Lung (tissue), 12 donors: ENCODE results near the gene CIC. TPM values are rescaled to one million over a fixed set of nuclear protein-coding genes. Genes with fewer than 3 reads are reported as not detected.

ENCODE experiments used
- ATAC-seq: fragments of 200-7000 bp; cut with Tn5 transposase; one replicate; pipeline ENCODE4 v1.9.1; 2020; ENCODE audit warnings: moderate number of reproducible peaks; ENCODE audit not compliant: insufficient read depth, low FRiP score
- DNase-seq, 3 donors: peaks; one replicate each; pipeline ENCODE4 v3.0.0-alpha.2; 2013 to 2017
- H3K27ac ChIP-seq, 2 donors: one replicate each; pipeline ENCODE4 v1.5.1; 2013; ENCODE audit warnings: mild to moderate bottlenecking in 2 of 2, moderate library complexity in 2 of 2, control low read depth in 1 of 2, inconsistent platforms in 1 of 2, low read depth in 1 of 2, low read length in 1 of 2
- H3K27me3 ChIP-seq, 3 donors: one replicate each; pipeline ENCODE4 v1.5.1; 2013; ENCODE audit warnings: low read length in 2 of 3; ENCODE audit not compliant: control insufficient read depth in 3 of 3, insufficient read depth in 3 of 3
- H3K36me3 ChIP-seq, 4 donors: one replicate each; pipeline ENCODE4 v1.5.1; 2013; ENCODE audit warnings: low read length in 4 of 4, mild to moderate bottlenecking in 1 of 4, moderate library complexity in 1 of 4; ENCODE audit not compliant: control insufficient read depth in 4 of 4, insufficient read depth in 4 of 4
- H3K4me1 ChIP-seq, 5 donors: one replicate each; pipeline ENCODE4 v1.5.1; 2013; ENCODE audit warnings: low read length in 5 of 5, mild to moderate bottlenecking in 2 of 5, moderate library complexity in 1 of 5; ENCODE audit not compliant: control insufficient read depth in 5 of 5, insufficient read depth in 5 of 5
- H3K4me3 ChIP-seq: one replicate; pipeline ENCODE4 v1.5.1; 2013; ENCODE audit warnings: mild to moderate bottlenecking, control low read depth, moderate library complexity
- H3K9ac ChIP-seq, 2 donors: one replicate each; pipeline ENCODE4 v1.5.1; 2013; ENCODE audit warnings: low read length in 2 of 2, control low read depth in 1 of 2; ENCODE audit not compliant: insufficient read depth in 1 of 2
- H3K9me3 ChIP-seq, 4 donors: one replicate each; pipeline ENCODE4 v1.5.1; 2013; ENCODE audit warnings: low read length in 3 of 4, mild to moderate bottlenecking in 1 of 4, moderate library complexity in 1 of 4; ENCODE audit not compliant: control insufficient read depth in 4 of 4, insufficient read depth in 3 of 4
- CTCF ChIP-seq: IDR thresholded peaks from 2 replicates; pipeline ENCODE4 v1.5.1; 2012; ENCODE audit warnings: mild to moderate bottlenecking; ENCODE audit errors: control extremely low read depth, extremely low read depth
- WGBS, 2 donors: extraction: QIAGEN DNeasy Blood & Tissue Kit; methylation state at CpG; one replicate each; pipeline ENCODE4 v1.1.7; 2013; 5-methylcytosine and 5-hydroxymethylcytosine counted together
- polyA plus RNA-seq, 2 donors: library from polyadenylated mRNA; stranded (reverse); fragments of 200-250 nt; gene quantifications; one replicate each; pipeline ENCODE4 v1.2.1, GENCODE V29; 2013
- total RNA-seq, 2 donors: library from RNA; depleted of rRNA in 1 of 2; stranded (reverse); fragments of >200 nt in 1 of 2; gene quantifications; one replicate each; pipeline ENCODE4 v1.2.1, GENCODE V29; 2014 to 2021
- donor health status: control.
- donor health status: control.
- donor health status: Bipolar disorder and iron deficiency.
- donor health status: healthy.
- donor health status: DM: yes; HTN: yes; CAD: no.

The CIC gene
- total and polyA plus RNA-seq, 4 donors = 31.2 to 84.5 (median 40.6) TPM

- DNase-seq = no peak
- no peaks in the 10 kb centered on the region for H3K9me3 ChIP-seq
- H3K27me3 ChIP-seq = no peaks in the 10 kb centered on the region
- H3K9ac ChIP-seq = no peak overlapping the region
- peaks cover 9 to 68% (median 51%) of the 10 kb centered on the region in 4 donors for H3K36me3 ChIP-seq
- no peaks in the 10 kb centered on the region for H3K4me1 ChIP-seq
- H3K4me3 ChIP-seq = no peak overlapping the region
- no peak for ATAC-seq
- TF ChIP-seq CTCF = no peak
- 94% methylated on average over 11 of the region's 11 CpGs for WGBS, 2 donors
- H3K27ac ChIP-seq = no peak overlapping the region
These were observed 34.7 kb upstream of the CIC start for GRCh38 chr19:42234364-42234763.

- no peak for ATAC-seq
- H3K36me3 ChIP-seq = peaks cover 9 to 62% (median 48%) of the 10 kb centered on the region in 4 donors
- H3K9ac ChIP-seq = no peak overlapping the region
- no peaks in the 10 kb centered on the region for H3K27me3 ChIP-seq
- 88 to 90% methylated on average over 5 of the region's 5 CpGs for WGBS, 2 donors
- H3K4me3 ChIP-seq = no peak overlapping the region
- DNase-seq = no peak
- H3K4me1 ChIP-seq = peaks cover 0 to under 1% (median 0%) of the 10 kb centered on the region in 5 donors
- H3K9me3 ChIP-seq = no peaks in the 10 kb centered on the region
- no peak for TF ChIP-seq CTCF
- H3K27ac ChIP-seq = no peak overlapping the region
These were observed 33.9 kb upstream of the CIC start for GRCh38 chr19:42235181-42235580.

GRCh38 chr19:42239544-42240220, 29.4 kb upstream of the CIC start:
- 91 to 92% methylated on average over 10 of the region's 10 CpGs for WGBS, 2 donors
- no peak overlapping the region for H3K27ac ChIP-seq
- H3K9me3 ChIP-seq = no peaks in the 10 kb centered on the region
- H3K4me1 ChIP-seq = peaks cover 0 to 21% (median 0%) of the 10 kb centered on the region in 5 donors
- DNase-seq (no peak), ATAC-seq (no peak)
- H3K36me3 ChIP-seq = peaks cover 6 to 35% (median 25%) of the 10 kb centered on the region in 4 donors
- H3K9ac ChIP-seq = no peak overlapping the region
- no peak overlapping the region for H3K4me3 ChIP-seq
- H3K27me3 ChIP-seq = no peaks in the 10 kb centered on the region
- TF ChIP-seq CTCF = no peak

GRCh38 chr19:42241279-42241678, 27.8 kb upstream of the CIC start:
- WGBS, 2 donors = 97 to 98% methylated on average over 3 of the region's 3 CpGs
- no peak for DNase-seq
- no peak overlapping the region for H3K27ac ChIP-seq
- H3K4me1 ChIP-seq = peaks cover 0 to 29% (median 3%) of the 10 kb centered on the region in 5 donors
- H3K27me3 ChIP-seq = no peaks in the 10 kb centered on the region
- no peak for ATAC-seq
- peak overlapping the region; percentile 72 to 73 for H3K9ac ChIP-seq
- no peaks in the 10 kb centered on the region for H3K9me3 ChIP-seq
- peaks cover 0 to 25% (median 12%) of the 10 kb centered on the region in 4 donors for H3K36me3 ChIP-seq
- TF ChIP-seq CTCF = no peak
- H3K4me3 ChIP-seq = peak overlapping the region; percentile 6
